HG02588 (cell line): ENCODE data around the gene TGFA.
"Not testable (repeated sequence)": the region's sequence is repeated elsewhere in the genome, so short reads cannot be mapped to it uniquely, and the experiment has no call there.

Experiments
- ATAC-seq: cut with Tn5 transposase; IDR thresholded peaks from one replicate; pipeline ENCODE4 v1.9.1; 2021; ENCODE audit warnings: mild to moderate bottlenecking, moderate library complexity; ENCODE audit not compliant: unreplicated experiment

The TGFA gene

DNA sequence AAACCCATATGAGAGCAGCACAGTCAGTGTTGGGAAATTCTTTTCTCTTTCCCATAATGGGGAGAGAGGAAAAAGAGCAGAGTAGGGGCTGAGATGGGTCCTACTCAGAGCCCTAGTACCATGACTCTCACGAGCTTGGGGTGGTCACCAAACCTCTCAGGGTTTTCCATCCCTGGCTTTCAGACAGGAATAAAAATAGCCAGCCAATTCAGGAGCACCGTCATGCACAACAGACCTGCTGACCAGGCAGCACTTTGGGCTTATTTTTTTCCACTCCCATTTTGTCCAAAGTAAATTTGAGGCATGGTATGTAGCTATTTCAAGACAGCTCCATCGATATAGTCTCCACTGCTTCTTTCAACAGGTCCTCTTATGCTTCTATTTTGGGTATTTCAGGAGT, 86.4 kb downstream of the TGFA start:
- ATAC-seq = no peak

- not testable (repeated sequence) for ATAC-seq
Observed at GRCh38 chr2:70466647-70467046, 87.0 kb downstream of the TGFA start.

DNA sequence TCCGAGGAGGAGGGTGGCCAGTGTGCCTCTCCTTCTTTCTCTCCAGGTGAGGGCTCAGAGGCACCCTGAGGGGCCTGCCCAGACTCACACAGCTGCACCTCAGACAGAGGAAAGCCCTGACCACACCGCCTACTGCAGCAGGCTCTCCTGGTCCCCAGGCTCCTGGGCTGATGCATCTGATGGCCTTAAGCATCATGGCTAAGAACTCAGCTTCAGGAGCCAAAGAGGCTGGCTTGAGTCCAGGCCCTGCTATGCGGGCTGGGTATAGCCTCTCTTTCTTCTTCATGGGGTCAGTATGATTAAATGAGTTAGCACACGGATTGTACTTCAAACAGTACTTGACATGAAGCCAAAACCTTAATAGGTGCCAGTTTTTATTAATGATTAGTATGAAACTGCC, 89.6 kb downstream of the TGFA start:
- no peak for ATAC-seq

DNA sequence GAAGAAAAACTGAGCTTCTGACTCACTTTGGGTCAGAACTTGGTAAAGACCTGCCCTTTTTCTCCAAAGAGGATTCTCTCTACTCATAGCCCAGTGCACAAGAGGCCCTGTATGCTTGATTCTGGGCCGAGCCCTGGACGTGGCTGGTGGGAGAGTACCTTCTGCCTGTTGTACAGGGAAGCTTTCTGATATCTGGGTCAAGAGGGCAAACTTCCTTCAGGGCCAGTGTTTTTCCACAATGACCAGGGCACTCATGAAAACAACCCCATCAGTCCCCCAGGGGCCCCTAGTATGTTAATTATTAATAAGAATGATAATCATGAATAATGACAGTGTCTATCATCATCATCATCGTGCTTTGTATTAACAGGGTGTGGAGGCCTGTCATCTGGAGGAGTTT, 90.0 kb downstream of the TGFA start:
- no peak for ATAC-seq

DNA sequence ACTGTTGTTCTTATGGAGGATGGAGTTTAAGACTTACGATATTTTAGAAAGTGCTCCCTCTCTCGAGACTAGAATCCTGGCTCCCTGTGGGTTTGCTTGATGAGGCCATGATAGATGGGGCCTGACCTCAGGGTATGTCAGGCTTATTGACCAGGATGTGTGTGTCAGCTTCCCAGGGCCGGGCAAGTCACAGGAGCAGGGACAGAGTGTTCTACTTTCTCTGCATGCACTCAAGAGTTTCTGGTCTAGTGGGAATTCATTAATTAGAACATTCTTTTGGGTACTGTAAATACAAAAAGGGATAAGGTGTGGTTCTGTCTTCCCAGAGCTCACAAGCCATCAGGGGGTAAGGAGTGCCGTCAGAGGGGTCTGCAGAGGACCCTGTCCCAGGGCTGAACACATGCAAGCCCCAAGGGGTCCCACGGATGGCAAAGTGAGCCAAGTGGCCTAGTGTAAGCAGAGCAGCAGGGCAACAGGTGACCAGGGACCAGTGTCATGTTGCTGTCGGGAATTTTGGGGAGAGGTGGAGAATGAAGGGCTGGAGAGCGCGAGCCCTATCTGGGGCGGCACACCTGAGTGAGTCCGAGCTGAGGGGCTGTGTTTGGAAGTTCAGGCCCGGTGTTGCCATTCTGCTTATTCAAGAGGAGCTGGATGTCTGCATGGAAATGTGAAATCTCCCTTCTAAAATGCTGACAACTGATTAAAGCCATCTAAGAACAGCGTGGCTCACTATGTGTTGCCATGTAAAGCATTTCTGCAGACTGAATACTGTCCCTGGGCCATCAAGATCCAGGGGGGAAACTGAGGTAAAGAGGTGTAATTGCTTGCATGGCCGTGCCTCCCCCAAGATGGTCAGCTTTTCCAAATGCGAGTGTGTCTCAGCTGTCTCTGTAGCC, 91.4 kb downstream of the TGFA start:
- no peak for ATAC-seq

GRCh38 chr2:70461414-70461813, 92.2 kb downstream of the TGFA start:
- no peak for ATAC-seq

GRCh38 chr2:70460333-70460732, 93.3 kb downstream of the TGFA start:
- ATAC-seq = no peak

- ATAC-seq = no peak
Observed at GRCh38 chr2:70458661-70459060, 95.0 kb downstream of the TGFA start.

DNA sequence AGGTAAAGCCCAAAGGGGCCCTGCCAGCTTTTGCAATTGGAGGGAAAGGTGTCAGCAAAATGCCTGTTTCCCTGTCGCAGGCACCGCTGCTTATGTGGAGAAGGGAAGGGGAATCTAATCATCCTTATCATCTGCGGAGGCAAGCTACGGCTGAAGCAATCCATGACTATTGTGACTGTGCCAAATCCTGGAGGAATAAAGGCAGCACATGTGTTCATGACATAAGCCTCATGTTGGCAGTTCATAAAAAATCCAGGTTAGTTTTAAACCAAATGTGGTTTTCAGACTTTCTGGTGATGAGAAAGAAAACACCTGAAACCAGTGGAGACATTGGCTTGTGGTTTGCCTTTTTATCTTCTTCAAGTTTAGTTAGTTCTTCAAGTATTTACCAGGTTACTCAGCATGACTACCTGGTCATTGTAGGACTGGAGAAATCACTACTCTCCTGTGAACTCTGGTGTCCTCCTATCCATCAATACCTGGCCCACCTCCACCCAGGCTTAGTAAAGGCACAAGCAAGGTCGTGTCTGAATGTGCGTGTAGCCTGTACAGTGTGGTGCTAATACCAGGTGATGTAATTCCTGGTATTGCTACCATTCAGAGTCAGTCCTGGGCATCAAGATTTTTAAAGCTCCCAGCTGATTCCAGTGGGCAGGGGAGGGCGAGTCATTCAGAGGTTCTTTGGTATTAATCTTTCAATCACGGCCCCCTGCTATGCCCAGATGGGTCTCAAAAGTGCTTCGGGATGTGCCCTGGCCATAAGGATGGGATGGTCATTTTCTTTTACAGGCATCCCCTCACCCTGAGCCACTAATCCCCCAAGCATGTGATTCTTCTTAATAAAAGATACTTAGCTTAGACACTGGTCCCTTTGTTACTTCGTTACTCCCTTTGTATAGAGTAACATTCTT, 96.8 kb downstream of the TGFA start:
- ATAC-seq = no peak

DNA sequence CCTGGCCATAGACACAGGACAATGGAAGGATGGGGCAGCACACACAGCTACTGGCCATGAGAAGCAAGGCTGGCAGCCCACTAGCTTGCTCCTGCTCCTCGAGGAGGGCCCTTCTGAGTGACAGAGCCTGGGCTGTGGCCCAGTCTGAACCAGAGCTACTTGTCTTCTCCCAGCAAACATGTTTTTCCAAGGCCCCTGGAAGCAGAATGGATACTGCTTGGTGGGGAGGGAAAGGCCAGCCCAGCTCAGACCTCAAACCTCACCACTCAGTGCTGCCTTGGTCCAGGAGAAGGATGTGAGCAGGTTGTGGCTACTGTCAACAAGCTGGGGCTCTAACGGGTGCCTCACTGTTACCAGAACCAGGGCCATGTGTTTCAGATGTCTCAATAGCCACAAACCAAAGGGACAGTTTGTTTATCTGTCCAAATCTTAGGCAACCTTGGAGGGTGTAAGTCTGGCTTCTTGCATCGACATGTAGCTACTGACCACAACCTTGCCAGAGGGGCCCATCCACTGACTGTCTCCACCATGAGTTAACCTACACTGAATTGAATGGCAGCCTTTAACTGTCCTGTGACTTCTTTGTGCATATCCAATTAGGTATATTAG, 98.6 kb downstream of the TGFA start:
- ATAC-seq = no peak

- ATAC-seq = no peak
Observed at GRCh38 chr2:70450641-70451250, 102.9 kb downstream of the TGFA start.

- no peak for ATAC-seq
Observed at GRCh38 chr2:70448041-70448440, 105.6 kb downstream of the TGFA start.

DNA sequence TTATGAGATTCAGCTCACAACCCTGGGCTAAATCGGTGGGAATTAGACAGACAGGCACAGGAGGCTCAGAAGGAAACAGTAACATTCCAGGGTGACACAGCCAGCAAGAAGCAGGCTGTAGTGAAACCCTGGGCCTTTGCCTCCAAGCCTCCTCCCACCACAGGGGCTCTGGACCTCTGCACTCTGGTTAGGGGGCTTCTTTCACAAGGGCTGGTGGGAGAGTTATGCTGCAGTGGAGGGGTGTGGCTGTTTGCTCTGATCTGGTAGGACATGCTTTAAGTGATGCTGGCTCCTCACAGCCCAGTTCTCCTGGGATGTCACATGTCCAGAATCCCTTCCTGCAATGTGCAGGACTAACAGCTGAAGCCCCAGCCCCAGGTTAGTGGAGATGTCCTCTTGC, 109.9 kb downstream of the TGFA start:
- ATAC-seq = no peak

DNA sequence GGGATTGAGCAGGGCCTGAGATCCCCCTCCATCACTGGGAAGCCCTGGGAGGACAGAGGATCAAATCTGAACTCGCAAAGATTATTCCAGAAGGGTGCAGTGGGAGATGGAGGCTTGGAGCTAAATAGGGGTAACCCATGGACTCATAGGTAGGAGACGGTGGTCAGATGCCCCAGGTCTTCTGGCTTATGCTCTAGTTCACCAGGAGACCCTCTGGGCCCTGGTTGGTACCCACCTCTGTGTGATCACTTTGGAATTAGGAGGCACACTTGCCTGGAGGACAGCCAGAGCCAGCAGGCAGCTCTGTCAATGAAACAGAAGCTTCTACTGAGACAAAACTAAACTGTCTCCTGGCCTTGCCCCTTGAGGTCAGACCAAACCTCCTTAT, 110.6 kb downstream of the TGFA start:
- no peak for ATAC-seq

DNA sequence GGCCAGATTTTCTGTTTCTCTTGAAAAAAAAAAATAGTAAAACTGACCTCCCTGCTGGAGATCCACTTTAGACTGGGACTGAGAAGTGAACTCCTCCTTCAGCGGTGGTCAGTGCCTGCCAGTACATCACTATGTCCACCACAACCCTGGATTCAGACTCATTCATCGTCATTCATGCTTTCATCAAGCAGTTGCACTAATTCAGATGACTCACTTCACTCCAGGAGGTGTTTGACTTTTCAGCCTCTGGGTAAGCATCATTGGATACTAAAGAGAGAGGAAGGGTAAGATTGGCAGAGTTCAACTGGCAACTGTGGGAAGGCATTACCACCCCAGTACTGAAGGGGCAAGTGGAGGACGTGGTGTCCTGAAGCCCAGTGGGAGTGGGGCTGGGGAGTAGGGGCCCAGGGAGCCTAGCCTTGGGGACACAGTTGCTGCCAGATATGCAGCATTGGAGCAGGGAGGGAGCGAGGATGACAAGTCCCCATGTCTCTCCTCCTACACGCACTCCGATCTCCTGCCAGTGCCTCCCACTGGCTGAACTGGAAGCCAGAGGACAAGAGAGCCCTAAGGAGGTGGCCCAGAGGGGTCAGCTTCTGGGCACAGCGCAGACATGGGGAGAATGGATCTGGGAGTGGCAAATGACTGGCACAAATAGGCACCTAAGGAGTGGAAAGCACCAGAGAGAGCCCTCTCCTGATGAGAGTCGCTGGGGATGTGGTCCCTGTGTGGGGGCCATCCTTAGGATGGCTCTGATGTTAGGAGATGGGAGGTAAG, 111.1 kb downstream of the TGFA start:
- ATAC-seq = no peak

DNA sequence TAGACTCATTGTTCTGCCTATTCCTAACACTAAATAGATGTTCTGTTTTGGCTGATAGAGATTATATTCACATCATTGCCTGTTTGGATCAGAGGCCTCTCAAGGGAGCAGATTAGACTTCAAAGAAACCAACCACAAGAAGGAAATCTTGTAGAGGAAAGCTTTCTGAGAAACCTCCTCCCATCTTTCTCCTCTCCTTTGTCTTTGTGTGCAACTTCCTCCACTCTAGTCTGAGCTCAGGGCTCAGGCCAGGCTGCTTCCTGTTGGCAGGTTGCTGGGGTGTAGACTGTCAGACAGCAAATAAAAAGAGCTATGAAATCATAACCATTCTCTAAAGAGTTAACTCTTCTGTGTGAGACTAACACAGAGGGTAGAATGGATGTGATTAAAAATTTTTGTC, 113.0 kb downstream of the TGFA start:
- ATAC-seq = no peak

DNA sequence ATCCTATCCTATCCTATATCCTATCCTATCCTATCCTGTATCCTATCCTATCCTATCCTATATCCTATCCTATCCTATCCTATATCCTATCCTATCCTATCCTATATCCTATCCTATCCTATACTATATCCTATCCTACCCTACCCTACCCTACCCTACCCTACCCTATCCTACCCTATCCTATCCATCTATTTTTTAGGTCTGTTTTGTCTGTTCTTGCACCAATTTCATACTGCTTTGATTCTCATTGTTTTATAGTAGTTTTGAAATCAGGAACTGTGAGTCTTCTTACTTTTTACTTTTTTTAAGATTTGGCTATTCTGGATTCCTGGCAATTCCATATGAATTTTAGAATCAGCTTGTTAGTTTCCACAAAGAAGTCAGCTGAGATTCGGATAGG, 118.5 kb downstream of the TGFA start:
- ATAC-seq = no peak

DNA sequence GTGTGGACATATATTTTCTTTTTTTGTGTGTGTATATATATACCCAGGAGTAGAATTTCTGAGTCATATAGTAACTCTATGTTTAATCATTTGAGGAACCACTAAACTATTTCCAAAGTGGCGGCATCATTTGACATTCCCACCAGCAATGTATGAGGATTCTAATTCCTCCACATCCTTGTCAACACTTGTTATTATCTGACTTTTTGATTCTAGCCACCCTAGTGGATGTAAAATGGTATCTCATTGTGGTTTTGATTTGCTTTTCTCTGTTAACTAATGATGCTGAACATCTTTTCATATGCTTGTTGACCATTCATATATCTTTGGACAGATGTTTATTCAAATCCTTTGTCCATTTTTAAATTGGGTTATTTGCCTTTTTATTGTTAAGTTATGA, 120.3 kb downstream of the TGFA start:
- no peak for ATAC-seq

GRCh38 chr2:70431716-70432347, 121.8 kb downstream of the TGFA start:
- ATAC-seq = no peak

GRCh38 chr2:70426341-70426740, 127.3 kb downstream of the TGFA start:
- no peak for ATAC-seq
